ENCODE results near the gene PNISR. TPM values are rescaled to one million over a fixed set of nuclear protein-coding genes. Genes with fewer than 3 reads are reported as not detected.
"Not testable (repeated sequence)": the region's sequence is repeated elsewhere in the genome, so short reads cannot be mapped to it uniquely, and the experiment has no call there.

Gene PNISR, protein sequence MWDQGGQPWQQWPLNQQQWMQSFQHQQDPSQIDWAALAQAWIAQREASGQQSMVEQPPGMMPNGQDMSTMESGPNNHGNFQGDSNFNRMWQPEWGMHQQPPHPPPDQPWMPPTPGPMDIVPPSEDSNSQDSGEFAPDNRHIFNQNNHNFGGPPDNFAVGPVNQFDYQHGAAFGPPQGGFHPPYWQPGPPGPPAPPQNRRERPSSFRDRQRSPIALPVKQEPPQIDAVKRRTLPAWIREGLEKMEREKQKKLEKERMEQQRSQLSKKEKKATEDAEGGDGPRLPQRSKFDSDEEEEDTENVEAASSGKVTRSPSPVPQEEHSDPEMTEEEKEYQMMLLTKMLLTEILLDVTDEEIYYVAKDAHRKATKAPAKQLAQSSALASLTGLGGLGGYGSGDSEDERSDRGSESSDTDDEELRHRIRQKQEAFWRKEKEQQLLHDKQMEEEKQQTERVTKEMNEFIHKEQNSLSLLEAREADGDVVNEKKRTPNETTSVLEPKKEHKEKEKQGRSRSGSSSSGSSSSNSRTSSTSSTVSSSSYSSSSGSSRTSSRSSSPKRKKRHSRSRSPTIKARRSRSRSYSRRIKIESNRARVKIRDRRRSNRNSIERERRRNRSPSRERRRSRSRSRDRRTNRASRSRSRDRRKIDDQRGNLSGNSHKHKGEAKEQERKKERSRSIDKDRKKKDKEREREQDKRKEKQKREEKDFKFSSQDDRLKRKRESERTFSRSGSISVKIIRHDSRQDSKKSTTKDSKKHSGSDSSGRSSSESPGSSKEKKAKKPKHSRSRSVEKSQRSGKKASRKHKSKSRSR
- total RNA-seq (129 TPM), polyA plus RNA-seq (86.9 TPM)
- long read RNA-seq, donor 1, full-length matches to known transcripts: 7 of 7 reads
- long read RNA-seq, donor 1, partial matches to known transcripts: 0 of 7 reads
- long read RNA-seq, donor 1, other reads (novel, unspliced or antisense): 0 of 7 reads
- long read RNA-seq, donor 2: 0 reads
- long read RNA-seq, donor 3, full-length matches to known transcripts: 81 of 194 reads
- long read RNA-seq, donor 3, partial matches to known transcripts: 101 of 194 reads
- long read RNA-seq, donor 3, other reads (novel, unspliced or antisense): 12 of 194 reads
- long read RNA-seq, donor 4, full-length matches to known transcripts: 36 of 50 reads
- long read RNA-seq, donor 4, partial matches to known transcripts: 14 of 50 reads
- long read RNA-seq, donor 4, other reads (novel, unspliced or antisense): 0 of 50 reads
- long read RNA-seq, donor 5, full-length matches to known transcripts: 85 of 275 reads
- long read RNA-seq, donor 5, partial matches to known transcripts: 184 of 275 reads
- long read RNA-seq, donor 5, other reads (novel, unspliced or antisense): 6 of 275 reads
- long read RNA-seq, donor 6, full-length matches to known transcripts: 34 of 43 reads
- long read RNA-seq, donor 6, partial matches to known transcripts: 0 of 43 reads
- long read RNA-seq, donor 6, other reads (novel, unspliced or antisense): 9 of 43 reads
- long read RNA-seq, donor 7, full-length matches to known transcripts: 38 of 62 reads
- long read RNA-seq, donor 7, partial matches to known transcripts: 11 of 62 reads
- long read RNA-seq, donor 7, other reads (novel, unspliced or antisense): 13 of 62 reads
- long read RNA-seq, donor 8, transcript PNISR-203 (2 exons, 2,178 nt): major isoform, 7 of 12 reads
- long read RNA-seq, donor 8, partial matches to known transcripts: 0 of 12 reads
- long read RNA-seq, donor 8, other reads (novel, unspliced or antisense): 0 of 12 reads
- long read RNA-seq, donor 9, full-length matches to known transcripts: 43 of 54 reads
- long read RNA-seq, donor 9, partial matches to known transcripts: 6 of 54 reads
- long read RNA-seq, donor 9, other reads (novel, unspliced or antisense): 5 of 54 reads
- long read RNA-seq, donor 10, full-length matches to known transcripts: 17 of 27 reads
- long read RNA-seq, donor 10, partial matches to known transcripts: 10 of 27 reads
- long read RNA-seq, donor 10, other reads (novel, unspliced or antisense): 0 of 27 reads

DNA sequence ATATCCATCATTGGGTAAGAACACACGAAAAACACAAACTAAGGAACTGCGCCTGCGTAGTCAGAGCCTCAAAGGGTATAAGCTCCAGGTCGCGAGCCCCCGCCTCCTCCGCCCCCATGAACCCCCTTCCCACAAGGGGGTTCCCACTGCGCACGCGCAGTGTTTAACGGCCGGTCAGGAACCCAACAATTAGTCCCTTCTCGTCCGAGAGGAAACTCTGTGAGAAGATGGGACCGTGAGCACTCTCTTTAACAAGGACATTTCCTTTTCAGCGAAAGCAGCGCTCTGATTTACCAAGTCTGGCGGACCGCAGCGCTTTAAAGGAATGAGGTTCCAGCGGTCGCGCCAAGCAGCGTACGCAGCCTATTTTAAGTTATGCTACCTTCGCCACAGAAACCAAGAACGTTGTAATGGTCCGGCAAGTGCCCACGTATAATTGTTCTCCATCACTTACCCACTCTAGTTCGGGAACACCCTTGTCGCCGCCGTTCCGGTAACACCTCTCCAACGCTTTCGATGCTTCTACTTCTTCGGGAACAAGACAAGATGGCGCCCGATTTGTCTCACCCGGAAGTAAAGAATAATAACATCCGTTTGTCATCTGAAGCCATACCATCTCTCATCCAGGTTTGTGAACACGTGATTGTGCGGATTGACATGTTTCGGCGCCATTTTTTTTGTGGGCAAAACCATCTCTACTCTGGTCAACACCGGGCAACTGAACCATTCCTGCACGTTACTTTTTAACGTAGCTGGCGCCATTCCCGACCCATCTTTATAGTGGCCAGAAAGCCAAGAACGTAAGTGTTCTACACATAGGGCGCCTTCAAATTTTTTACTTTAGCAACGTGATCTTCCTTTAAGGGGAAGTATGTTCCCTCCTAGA lies at the start of gene PNISR:
Gene PNISR (minus strand): TSS at position 548 of the 886 bp plus-strand sequence. CDS start 10,649 bp downstream, outside the sequence.
- Histone ChIP-seq H3K4me3 (ENCODE audit: low read length in 2 of 2) (peak within 1 kb of the TSS; percentile 65 to 99), H3K4me1 (ENCODE audit: control insufficient read depth in 2 of 2, insufficient read depth in 2 of 2, low read length in 2 of 2) (peaks cover 10 to 14% of the 10 kb centered on the region in 2 donors), H3K36me3 (ENCODE audit: control insufficient read depth in 2 of 2, insufficient read depth in 2 of 2, low read length in 1 of 2) (peaks cover 0 to 3% of the 10 kb centered on the region in 2 donors), H3K27me3 (ENCODE audit: control insufficient read depth in 2 of 2, insufficient read depth in 1 of 2, low read length in 1 of 2) (no peaks in the 10 kb centered on the region), H3K27ac (ENCODE audit: low read depth in 1 of 2, low read length in 1 of 2) (peak within 1 kb of the TSS; percentile 99 to 100), H3K9me3 (ENCODE audit: control insufficient read depth in 2 of 2, insufficient read depth in 1 of 2, low read length in 1 of 2) (no peaks in the 10 kb centered on the region)
- whole genome bisulfite sequencing: under 1% methylated on average over 53 of the region's 53 CpGs
- DNase-seq (ENCODE audit: low read depth in 6 of 9, low spot score in 9 of 9): peak; percentile 87 to 99 (median 96)

DNA sequence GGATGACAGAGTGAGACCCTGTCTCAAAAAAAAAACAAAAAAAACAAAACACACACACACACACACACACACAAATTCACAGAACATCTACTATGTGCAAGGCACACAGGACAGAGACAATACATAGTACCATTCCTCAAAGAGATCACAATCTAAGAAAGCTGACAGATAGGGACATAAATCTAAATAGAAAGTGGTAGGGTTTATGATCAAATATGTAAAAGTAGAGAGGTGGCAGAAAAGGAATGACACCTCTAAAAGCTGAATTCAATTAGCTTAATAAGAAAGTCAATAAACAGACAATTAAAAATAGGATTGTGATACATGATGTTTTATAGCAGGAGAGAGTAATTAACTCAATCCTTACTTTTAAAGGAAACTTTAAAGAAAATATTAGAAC lies 48.6 kb upstream of the PNISR start:
- Histone ChIP-seq H3K27ac (ENCODE audit: low read depth in 1 of 2, low read length in 1 of 2) (no peak overlapping the region), H3K4me3 (ENCODE audit: low read length in 2 of 2) (no peak overlapping the region), H3K9me3 (ENCODE audit: control insufficient read depth in 2 of 2, insufficient read depth in 1 of 2, low read length in 1 of 2) (no peaks in the 10 kb centered on the region), H3K27me3 (ENCODE audit: control insufficient read depth in 2 of 2, insufficient read depth in 1 of 2, low read length in 1 of 2) (no peaks in the 10 kb centered on the region), H3K4me1 (ENCODE audit: control insufficient read depth in 2 of 2, insufficient read depth in 2 of 2, low read length in 2 of 2) (no peaks in the 10 kb centered on the region), H3K36me3 (ENCODE audit: control insufficient read depth in 2 of 2, insufficient read depth in 2 of 2, low read length in 1 of 2) (no peaks in the 10 kb centered on the region)
- DNase-seq (ENCODE audit: low read depth in 6 of 9, low spot score in 9 of 9): no peak

DNA sequence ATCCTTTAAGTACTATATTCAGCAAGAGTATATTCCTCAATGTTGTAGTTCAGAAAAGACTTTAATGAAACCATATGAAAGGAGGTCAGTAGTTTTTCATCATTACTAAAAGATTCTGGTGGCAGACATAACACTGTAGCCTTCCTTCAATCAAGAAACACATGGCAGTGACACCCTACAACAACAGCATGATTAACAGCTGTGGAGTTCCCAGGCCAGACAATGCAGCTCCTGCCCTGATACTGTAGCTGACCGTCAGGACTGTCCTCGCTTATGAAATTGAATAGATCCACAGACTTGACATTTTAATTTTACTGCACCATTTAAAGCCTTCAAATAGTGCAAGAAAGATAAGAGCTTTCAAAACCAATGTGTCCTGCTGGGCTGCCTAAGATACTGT lies 46.5 kb upstream of the PNISR start:
- Histone ChIP-seq H3K27me3 (ENCODE audit: control insufficient read depth in 2 of 2, insufficient read depth in 1 of 2, low read length in 1 of 2) (no peaks in the 10 kb centered on the region), H3K4me1 (ENCODE audit: control insufficient read depth in 2 of 2, insufficient read depth in 2 of 2, low read length in 2 of 2) (no peaks in the 10 kb centered on the region), H3K9me3 (ENCODE audit: control insufficient read depth in 2 of 2, insufficient read depth in 1 of 2, low read length in 1 of 2) (no peaks in the 10 kb centered on the region), H3K27ac (ENCODE audit: low read depth in 1 of 2, low read length in 1 of 2) (no peak overlapping the region), H3K4me3 (ENCODE audit: low read length in 2 of 2) (no peak overlapping the region), H3K36me3 (ENCODE audit: control insufficient read depth in 2 of 2, insufficient read depth in 2 of 2, low read length in 1 of 2) (no peaks in the 10 kb centered on the region)
- WGBS: over 99% methylated on average over 2 of the region's 2 CpGs
- no peak for DNase-seq (ENCODE audit: low read depth in 6 of 9, low spot score in 9 of 9)

DNA sequence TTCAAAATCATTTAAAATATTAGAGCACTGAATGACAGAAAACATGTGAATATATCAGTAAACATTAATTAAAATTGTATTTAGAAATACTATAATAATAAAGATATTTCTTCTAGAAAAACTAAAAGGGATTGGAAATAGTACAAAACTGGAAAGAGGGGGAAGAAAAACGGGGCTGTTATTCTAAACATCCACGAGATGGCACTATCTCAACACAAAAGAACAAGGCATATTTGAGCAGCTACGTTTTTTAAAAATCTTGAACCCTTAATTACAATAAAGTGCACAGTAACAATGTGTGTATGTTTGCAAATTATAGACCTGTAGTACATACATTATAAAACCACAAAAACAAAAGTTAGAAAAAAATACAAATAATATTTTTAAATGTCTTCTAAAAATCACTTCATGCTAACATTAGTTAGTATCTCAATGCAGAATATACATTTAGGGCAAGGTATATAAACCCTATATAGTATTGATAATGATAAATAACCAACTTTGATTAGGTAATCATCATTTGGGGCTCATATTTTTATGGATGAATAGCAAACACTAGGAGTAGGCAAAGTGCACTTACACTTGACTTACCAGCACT lies 42.5 kb upstream of the PNISR start:
- H3K27ac ChIP-seq (ENCODE audit: low read depth in 1 of 2, low read length in 1 of 2): no peak overlapping the region
- H3K9me3 ChIP-seq (ENCODE audit: control insufficient read depth in 2 of 2, insufficient read depth in 1 of 2, low read length in 1 of 2): no peaks in the 10 kb centered on the region
- H3K4me1 ChIP-seq (ENCODE audit: control insufficient read depth in 2 of 2, insufficient read depth in 2 of 2, low read length in 2 of 2): no peaks in the 10 kb centered on the region
- H3K27me3 ChIP-seq (ENCODE audit: control insufficient read depth in 2 of 2, insufficient read depth in 1 of 2, low read length in 1 of 2): no peaks in the 10 kb centered on the region
- no peak overlapping the region for H3K4me3 ChIP-seq (ENCODE audit: low read length in 2 of 2)
- 6% methylated on average over 3 of the region's 3 CpGs for WGBS
- no peaks in the 10 kb centered on the region for H3K36me3 ChIP-seq (ENCODE audit: control insufficient read depth in 2 of 2, insufficient read depth in 2 of 2, low read length in 1 of 2)
- peak in 4 of 9 donors; percentile 3 to 46 (median 22) for DNase-seq (ENCODE audit: low read depth in 6 of 9, low spot score in 9 of 9)

DNA sequence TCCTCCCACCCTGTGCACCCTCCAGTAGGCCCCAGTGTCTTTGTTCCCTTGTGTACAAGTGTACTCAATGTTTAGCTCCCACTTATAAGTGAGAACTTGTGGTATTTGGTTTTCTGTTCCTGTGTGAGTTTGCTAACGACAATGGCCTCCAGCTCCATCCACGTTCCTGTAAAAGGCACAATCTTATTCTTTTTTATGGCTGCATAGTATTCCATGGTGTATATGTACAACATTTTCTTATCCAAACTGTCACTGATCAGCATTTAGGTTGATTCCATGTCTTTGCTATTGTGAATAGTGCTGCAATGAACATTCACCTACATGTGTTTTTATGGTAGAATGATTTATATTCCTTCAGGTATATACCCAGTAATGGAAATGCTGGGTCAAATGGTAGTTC lies 34.0 kb upstream of the PNISR start:
- WGBS: 98% methylated on average over 2 of the region's 2 CpGs
- DNase-seq (ENCODE audit: low read depth in 6 of 9, low spot score in 9 of 9); H3K27me3 ChIP-seq (ENCODE audit: control insufficient read depth in 2 of 2, insufficient read depth in 1 of 2, low read length in 1 of 2); H3K36me3 ChIP-seq (ENCODE audit: control insufficient read depth in 2 of 2, insufficient read depth in 2 of 2, low read length in 1 of 2); H3K4me1 ChIP-seq (ENCODE audit: control insufficient read depth in 2 of 2, insufficient read depth in 2 of 2, low read length in 2 of 2); H3K4me3 ChIP-seq (ENCODE audit: low read length in 2 of 2); H3K27ac ChIP-seq (ENCODE audit: low read depth in 1 of 2, low read length in 1 of 2); H3K9me3 ChIP-seq (ENCODE audit: control insufficient read depth in 2 of 2, insufficient read depth in 1 of 2, low read length in 1 of 2): not testable (repeated sequence)

DNA sequence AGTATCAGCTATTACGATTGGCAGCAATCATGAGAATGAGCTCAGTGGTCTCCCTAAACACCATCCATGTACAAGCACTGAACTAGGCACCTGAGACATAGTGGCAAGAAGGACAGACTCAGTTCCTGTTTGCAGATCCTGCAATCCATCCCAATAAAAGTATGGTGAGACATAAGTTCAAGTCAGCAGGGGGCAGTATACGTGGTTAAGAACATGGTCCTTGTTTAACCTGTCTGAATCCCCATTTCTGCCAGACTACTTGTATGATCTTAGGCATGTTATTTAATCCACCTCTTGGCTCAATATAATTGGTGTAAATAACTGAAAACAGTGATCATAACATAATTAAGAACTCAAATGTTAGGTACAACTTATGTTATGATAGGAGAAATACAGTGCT lies 33.2 kb upstream of the PNISR start:
- no peaks in the 10 kb centered on the region for H3K4me1 ChIP-seq (ENCODE audit: control insufficient read depth in 2 of 2, insufficient read depth in 2 of 2, low read length in 2 of 2)
- H3K36me3 ChIP-seq (ENCODE audit: control insufficient read depth in 2 of 2, insufficient read depth in 2 of 2, low read length in 1 of 2): no peaks in the 10 kb centered on the region
- DNase-seq (ENCODE audit: low read depth in 6 of 9, low spot score in 9 of 9): peak in 2 of 9 donors; percentile 13 to 18
- H3K4me3 ChIP-seq (ENCODE audit: low read length in 2 of 2): no peak overlapping the region
- H3K9me3 ChIP-seq (ENCODE audit: control insufficient read depth in 2 of 2, insufficient read depth in 1 of 2, low read length in 1 of 2): no peaks in the 10 kb centered on the region
- no peaks in the 10 kb centered on the region for H3K27me3 ChIP-seq (ENCODE audit: control insufficient read depth in 2 of 2, insufficient read depth in 1 of 2, low read length in 1 of 2)
- 97% methylated on average over 2 of the region's 2 CpGs for WGBS
- no peak overlapping the region for H3K27ac ChIP-seq (ENCODE audit: low read depth in 1 of 2, low read length in 1 of 2)

DNA sequence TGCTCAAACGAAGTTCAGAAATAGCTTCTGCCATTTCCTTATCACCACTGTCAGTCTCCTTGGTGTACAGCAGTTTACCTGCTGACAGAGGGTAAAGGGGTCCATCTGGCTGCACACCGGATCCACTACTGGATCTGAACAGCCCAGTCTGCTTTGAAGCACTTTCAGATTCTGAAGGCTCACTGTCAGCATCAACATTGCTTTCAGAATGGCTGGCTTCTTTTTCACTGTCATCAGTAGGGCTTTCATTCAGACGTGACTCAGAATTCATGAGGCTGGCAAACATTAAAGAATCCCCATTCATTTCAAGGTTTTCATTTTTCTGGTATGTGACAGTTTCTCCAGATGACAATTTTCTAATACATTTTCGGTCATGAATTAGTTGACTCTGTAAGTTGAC lies 21.0 kb upstream of the PNISR start:
- Histone ChIP-seq H3K36me3 (ENCODE audit: control insufficient read depth in 2 of 2, insufficient read depth in 2 of 2, low read length in 1 of 2) (no peaks in the 10 kb centered on the region), H3K27me3 (ENCODE audit: control insufficient read depth in 2 of 2, insufficient read depth in 1 of 2, low read length in 1 of 2) (no peaks in the 10 kb centered on the region), H3K4me1 (ENCODE audit: control insufficient read depth in 2 of 2, insufficient read depth in 2 of 2, low read length in 2 of 2) (no peaks in the 10 kb centered on the region), H3K9me3 (ENCODE audit: control insufficient read depth in 2 of 2, insufficient read depth in 1 of 2, low read length in 1 of 2) (no peaks in the 10 kb centered on the region), H3K27ac (ENCODE audit: low read depth in 1 of 2, low read length in 1 of 2) (no peak overlapping the region), H3K4me3 (ENCODE audit: low read length in 2 of 2) (no peak overlapping the region)
- no peak for DNase-seq (ENCODE audit: low read depth in 6 of 9, low spot score in 9 of 9)
- 96% methylated on average over 4 of the region's 4 CpGs for WGBS

Data from thymus (tissue), 14 donors.